Astrocyte of the spinal cord (primary cell): ENCODE results near the gene SPTBN2.

Experiments used
- DNase-seq: peaks from one replicate; pipeline ENCODE4 v3.0.0; 2011; ENCODE audit warnings: low read depth, low spot score
- H3K4me3 ChIP-seq: 2 replicates; pipeline ENCODE4 v1.5.1; 2011; ENCODE audit warnings: low read depth, mild to moderate bottlenecking, low read length, moderate library complexity
- in situ Hi-C: cut with HindIII; loops from 2 replicates; pipeline ENCODE4 v1.10.0; 2017; ENCODE audit warnings: low sequenced_read_pairs
- TF ChIP-seq, protein P1 (sequence below): IDR thresholded peaks from 2 replicates; pipeline ENCODE4 v1.5.1; 2012; ENCODE audit warnings: low read depth, mild to moderate bottlenecking, low read length, inconsistent platforms

The SPTBN2 gene

DNA sequence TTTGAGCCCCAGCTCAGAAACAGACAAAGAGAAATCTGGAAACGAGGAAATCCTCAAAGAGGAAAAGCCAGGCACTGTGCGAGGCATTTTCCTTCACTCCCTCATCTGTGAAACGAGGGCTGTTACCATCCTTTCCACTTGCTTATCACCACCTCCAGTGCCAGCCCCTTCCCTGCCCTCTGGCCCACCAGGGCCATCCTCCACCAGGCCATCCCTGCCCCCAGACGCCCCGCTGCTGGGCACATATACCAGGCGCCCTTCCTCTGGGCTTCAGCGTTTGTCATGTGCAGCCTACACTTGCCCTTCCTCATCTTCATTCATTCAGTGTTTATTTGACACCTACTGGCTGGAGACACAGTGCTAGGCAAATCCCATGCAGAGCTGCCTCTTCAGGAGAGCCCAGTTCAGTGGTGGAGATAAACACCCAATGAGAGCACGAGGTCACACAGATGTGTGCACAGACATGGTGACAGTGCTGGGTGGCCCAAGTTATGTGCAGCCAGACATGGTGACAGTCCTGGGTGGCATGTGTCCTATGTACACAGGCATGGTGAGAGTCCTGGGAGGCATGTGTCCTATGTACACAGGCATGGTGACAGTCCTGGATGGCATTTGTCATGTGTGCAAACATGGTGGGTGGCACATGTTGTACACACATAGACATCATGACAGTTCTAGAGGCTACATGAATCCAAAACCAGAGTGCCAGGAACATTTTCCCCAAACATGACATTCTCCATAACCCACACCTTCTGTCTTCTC is 9.7 kb downstream of the SPTBN2 start:
- in situ Hi-C loops, result no loop called here
- H3K4me3 ChIP-seq, result no peak overlapping the region
- no peak for DNase-seq
- TF ChIP-seq, protein P1, sequence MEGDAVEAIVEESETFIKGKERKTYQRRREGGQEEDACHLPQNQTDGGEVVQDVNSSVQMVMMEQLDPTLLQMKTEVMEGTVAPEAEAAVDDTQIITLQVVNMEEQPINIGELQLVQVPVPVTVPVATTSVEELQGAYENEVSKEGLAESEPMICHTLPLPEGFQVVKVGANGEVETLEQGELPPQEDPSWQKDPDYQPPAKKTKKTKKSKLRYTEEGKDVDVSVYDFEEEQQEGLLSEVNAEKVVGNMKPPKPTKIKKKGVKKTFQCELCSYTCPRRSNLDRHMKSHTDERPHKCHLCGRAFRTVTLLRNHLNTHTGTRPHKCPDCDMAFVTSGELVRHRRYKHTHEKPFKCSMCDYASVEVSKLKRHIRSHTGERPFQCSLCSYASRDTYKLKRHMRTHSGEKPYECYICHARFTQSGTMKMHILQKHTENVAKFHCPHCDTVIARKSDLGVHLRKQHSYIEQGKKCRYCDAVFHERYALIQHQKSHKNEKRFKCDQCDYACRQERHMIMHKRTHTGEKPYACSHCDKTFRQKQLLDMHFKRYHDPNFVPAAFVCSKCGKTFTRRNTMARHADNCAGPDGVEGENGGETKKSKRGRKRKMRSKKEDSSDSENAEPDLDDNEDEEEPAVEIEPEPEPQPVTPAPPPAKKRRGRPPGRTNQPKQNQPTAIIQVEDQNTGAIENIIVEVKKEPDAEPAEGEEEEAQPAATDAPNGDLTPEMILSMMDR, result no peak

DNA sequence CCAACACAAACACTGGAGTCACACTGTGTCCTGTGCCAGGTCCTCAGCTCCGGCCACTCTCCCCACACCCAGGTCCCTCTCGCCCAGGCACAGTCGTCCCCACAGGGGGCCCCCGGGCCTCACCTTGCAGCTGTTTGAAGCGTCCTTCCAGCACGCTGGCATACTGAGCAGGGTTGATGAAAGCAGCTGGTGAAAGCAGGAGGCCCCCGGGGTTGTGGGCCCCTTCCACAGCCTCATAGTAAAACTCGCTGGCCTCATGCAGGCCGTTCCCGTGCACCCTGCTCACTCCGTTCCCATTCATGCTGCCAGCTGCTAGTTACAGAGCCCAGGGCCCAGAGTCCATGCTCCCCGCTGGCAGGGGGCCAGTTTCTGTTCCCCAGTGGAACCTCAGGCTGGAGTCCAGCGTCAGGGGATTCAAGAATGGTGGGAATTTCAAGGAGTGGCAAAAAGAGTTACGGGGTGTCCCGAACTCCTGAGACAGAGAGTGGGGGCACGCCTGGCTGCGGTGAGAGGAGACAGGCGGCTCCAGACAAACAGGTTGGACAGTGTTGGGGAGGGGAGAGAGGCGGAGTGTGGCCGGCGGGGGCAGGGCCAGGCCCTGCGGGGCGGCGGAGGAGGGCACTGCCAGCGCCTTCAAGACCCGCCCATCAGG is 10.6 kb downstream of the SPTBN2 start:
- no peak overlapping the region for H3K4me3 ChIP-seq

DNA sequence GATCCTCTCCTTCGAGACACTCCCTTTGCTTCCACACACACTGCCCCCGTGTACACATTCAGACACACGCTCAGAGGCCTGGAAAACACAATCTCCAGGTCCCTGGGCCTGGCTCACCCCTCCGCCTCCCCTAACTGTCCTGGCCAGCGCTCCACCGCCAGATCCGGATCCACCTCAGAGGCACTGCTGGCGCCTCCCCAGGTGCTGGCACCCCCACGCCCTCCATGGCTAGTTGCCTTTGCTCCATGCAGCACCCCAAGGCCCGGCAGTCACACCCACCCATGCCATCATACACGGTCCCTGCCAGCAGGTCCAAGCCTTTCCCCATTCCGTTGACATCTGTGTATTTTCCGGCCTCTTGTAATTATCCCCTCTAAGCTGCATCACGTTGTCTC is 11.1 kb downstream of the SPTBN2 start:
- TF ChIP-seq, protein P1, result no peak
- in situ Hi-C loops, result no loop called here
- H3K4me3 ChIP-seq, result no peak overlapping the region
- no peak for DNase-seq

More for the DNA sequence above, 10.6 kb downstream of the SPTBN2 start:
- in situ Hi-C loops, result no loop called here
- TF ChIP-seq, protein P1, result no peak
- DNase-seq, result no peak

DNA sequence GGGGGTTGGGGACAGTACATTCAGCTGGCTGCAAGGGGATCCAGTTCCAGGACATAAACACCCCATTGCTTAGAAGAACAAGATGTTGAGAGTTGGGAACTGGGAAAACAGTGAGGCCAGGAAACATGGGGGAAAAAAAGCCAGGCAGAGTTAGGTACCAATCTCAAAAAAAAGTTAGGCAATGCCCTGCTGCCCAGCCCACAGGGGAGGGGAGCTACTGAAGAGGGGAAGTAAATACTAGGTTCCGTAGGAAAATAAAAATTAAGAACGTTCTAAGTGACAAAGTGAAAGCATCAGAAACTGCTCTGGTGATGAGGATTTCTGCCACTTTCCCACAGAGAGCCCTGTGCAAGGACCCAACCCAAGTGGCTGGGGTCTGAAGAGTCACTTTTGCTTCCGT is 12.0 kb downstream of the SPTBN2 start:
- in situ Hi-C loops, result no loop called here
- TF ChIP-seq, protein P1, result no peak
- H3K4me3 ChIP-seq, result no peak overlapping the region
- no peak for DNase-seq

DNA sequence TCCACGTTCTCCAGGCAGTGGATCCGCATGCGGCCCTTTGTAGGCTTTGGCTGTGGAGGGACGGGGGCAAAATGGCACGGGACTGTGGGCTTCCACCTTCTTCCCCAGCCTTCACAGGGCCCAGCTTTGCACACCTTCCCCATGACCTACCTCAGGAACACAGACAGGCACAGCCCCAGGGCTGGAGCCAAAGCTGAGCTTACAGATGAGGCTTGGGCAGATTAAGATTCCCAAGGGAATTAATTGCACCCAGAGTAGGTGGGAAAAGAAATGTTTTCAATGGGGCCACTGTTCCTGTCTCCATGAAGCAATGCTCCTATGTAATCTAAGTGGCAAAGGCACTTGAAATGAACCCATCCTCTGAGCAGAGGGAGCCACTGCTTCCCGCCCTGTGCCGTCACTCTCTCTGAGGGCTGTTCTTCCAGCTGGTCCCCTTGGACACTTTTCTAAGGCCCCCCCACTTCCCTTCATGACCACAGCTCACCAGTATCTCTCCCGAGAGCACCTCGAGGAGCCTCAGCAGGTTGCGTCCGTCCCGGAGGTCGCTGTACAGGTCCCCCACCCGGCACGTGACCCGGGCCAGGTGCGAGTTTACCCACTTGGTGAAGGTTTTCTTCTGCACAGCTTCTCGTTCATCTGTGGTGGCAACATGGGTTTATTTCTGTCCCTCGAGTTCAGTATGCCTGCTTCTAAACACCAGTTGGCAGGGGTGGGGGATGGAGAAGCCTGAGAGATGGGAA is 13.5 kb downstream of the SPTBN2 start:
- in situ Hi-C loops, result no loop called here
- TF ChIP-seq, protein P1, result no peak
- DNase-seq, result no peak
- H3K4me3 ChIP-seq, result no peak overlapping the region

DNA sequence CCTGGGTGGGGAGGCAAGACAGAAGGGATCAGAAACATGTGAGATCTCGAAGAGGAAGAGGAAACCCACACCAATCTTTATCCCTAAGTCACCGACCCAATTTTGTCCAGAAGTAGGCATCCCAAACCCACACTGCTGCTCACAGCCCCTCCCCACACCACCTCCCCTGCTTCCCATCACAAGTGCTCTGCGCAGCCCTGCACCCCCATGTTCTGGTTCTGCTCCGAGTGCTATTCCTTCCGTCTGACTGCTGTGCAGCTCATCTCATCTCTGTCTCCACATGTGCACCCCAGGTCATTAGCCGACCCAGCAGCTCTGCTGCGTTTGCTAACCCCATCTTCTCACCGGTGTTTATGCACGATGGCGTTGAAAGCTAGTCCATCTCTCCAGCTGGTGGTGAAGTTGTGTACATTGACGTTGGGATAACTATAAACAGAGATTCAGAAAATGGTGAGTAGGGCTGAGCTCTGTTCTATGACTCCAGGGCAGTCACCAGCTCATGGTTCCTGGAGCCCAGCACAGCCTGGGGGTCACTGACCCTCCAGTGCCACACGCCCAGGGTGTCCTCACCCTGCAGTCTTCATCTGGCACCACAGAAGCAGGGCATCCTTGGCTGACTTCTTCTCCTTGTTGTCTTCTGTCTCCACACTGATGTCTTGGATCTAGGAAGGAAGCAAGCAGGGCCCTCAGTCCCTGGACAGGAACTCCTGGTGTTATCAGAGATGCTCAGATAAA is 15.1 kb downstream of the SPTBN2 start:
- in situ Hi-C loops, result no loop called here
- TF ChIP-seq, protein P1, result no peak
- DNase-seq, result no peak
- no peak overlapping the region for H3K4me3 ChIP-seq
